Effector CD4-positive, alpha-beta T cell (primary cell): ENCODE measurements around the gene TMC4.
"Not testable (repeated sequence)": the region's sequence is repeated elsewhere in the genome, so short reads cannot be mapped to it uniquely, and the experiment has no call there.

Source experiments
- DNase-seq: peaks from one replicate; pipeline ENCODE4 v3.0.0-alpha.2; 2020
- total RNA-seq: gene quantifications from one replicate; lab custom pipeline; 2026; lab: John Stamatoyannopoulos, UW

TMC4 gene
- 2.6 reads per million, percentile 8 among the genes with 10 or more reads in this experiment for total RNA-seq

DNA sequence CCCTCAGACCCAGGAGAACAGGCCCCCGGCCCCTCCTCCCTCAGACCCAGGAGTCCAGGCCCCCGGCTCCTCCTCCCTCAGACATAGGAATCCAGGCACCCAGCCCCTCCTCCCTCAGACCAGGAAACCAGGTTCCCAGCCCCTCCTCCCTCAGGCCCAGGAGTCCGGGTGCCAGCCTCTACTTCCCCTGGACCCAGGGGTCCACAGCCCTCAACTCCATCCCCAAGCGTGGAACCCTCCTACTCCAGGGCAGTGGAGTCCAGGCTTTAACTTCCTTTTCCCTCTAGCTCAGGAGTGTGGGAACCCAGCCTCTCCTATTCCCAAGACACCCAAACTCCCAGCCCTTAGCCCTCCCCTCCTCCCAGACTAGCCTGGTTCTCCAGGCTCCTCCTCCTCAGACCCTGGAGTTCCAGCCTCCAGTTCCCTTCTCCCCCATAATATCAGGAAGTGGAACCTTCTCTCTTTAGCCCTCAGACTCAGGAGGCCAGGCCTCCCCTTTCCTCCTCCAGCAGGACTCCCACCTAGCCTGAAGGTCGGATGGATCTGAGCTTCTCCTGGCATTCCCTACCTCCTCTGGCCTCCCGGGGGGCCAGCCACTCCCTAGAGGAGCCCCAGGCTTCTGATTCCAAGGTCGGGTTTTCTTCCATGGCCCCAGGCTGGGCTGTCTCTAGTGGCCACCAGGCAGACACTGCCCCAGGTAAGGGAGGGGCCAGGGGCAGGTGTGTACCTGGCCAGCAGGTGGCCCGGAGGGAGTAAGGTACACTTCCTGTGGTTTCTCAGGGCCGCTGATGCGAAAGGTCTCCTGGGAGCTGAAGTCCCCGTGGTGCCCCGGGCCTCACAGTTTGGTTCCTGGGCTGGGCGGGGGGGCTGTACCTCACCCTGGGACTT is at the start of gene TMC4:
TSS of gene TMC4 (minus strand) at position 690 of the 888 bp plus-strand sequence. CDS start at position 647, 43 bp downstream.
- DNase-seq, result no peak

DNA sequence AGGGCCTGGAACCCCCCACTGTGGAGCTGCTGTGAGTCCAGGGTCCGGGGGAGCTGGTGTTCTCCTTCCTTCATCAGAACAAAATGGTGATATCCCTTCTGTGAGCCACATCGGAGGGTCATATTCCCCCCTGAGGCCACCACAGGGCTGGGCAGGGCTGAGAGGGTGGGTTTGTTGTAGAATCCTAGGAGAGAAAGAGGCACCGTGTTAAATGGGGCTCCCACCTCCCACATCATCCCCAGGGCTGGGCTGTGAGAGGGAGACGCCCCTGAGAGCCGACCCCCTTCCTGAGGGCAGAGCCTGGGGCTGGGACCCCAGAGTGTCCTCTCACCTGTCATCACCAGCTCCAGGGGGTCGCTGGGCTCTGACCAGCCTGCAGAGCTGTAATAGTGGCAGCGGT is 49.0 kb upstream of the TMC4 start:
- not testable (repeated sequence) for DNase-seq

DNA sequence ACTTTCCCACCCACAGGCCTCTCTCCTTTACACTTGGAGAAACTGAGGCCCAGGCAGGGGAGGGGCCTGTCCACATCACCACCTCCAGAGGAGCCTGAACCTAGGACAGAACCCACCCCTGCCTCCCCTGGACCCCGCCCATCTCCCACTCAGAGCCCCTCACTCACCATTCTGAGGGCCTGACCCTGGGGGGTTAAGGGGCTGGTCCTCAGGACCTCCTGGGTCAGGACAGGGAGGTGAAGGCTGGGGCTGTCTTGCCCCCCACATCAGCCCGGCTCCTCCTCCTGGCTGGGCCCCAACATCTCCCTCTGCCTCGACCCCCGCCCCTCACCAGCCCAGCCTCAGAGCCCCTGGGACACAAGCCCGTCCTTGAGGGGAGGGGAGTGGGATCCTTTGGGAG is 46.7 kb upstream of the TMC4 start:
- DNase-seq, result not testable (repeated sequence)

DNA sequence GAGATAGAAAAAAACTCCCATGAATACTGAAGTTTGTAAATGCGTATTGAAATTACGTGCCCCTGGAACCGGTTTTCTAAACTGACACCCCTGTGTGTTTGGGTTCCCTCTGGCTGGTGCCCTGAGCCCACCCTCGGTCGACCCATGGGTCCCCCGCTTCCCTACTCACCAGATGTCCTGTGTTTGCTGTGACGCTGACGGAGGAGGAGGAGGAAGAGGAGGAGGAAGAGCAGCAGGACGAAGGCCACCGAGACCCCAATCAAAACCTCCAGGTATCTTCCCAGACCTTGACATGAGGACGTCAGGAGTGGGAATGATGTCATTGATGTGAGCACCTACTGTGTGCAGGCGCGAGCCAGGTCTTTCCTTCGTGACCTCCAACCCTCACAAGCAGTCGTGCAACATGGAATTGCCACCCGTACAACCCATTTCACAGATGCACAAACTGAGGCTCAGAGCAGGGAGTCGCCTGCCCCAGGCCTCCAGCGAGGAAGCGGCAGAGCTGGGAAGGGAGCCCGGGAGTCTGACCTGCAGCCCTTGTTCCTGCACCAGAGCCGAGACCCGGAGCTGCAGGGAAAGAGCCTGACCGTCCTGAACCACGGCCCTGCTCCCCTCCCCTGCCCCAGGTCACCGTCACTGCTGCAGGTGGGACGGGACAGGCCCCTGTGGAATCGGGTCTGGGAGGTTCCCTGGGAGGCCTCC is 46.2 kb upstream of the TMC4 start:
- no peak for DNase-seq

GRCh38 chr19:54218259-54218658 is 45.3 kb upstream of the TMC4 start:
- no peak for DNase-seq

GRCh38 chr19:54217517-54218247 is 44.7 kb upstream of the TMC4 start:
- not testable (repeated sequence) for DNase-seq

GRCh38 chr19:54216869-54217268 is 43.9 kb upstream of the TMC4 start:
- no peak for DNase-seq

DNA sequence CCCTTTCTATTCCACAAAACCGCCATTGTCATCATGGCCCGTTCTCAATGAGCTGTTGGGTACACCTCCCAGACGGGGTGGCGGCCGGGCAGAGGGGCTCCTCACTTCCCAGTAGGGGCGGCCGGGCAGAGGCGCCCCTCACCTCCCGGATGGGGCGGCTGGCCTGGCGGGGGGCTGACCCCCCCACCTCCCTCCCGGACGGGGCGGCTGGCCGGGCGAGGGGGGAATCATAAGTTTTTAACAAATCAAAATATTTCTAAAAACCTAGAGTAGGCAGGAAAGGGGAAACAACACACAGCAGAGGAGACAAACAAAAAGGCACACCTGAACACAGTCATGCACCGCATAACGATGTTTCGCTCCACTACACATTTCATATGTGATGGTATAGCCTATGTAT is 41.8 kb upstream of the TMC4 start:
- DNase-seq, result not testable (repeated sequence)

DNA sequence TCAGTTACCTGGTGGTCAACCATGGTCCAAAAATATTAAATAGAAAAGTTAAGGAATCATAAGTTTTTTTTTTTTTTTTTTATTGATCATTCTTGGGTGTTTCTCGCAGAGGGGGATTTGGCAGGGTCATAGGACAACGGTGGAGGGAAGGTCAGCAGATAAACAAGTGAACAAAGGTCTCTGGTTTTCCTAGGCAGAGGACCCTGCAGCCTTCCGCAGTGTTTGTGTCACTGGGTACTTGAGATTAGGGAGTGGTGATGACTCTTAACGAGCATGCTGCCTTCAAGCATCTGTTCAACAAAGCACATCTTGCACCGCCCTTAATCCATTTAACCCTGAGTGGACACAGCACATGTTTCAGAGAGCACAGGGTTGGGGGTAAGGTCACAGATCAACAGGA is 41.3 kb upstream of the TMC4 start:
- not testable (repeated sequence) for DNase-seq

DNA sequence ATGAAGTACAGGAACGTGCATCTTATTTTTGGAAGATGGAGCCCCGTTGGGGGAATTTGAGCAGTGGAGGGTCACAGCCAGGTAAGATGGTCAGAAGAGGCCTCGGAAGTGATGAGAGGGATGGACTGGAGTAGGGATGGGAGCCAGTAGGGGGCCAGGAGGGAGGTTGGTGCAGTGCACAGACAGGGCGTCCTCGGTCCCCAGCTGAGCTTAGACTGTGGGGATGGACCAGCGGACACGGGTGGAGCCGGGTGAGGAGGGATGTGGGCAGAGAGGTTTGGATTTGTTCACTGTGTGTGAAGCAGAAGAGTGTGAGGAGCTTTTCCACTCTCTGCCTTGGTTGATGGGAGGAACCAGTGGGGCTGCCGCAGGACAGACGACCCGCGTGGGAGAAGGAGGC is 38.3 kb upstream of the TMC4 start:
- no peak for DNase-seq

DNA sequence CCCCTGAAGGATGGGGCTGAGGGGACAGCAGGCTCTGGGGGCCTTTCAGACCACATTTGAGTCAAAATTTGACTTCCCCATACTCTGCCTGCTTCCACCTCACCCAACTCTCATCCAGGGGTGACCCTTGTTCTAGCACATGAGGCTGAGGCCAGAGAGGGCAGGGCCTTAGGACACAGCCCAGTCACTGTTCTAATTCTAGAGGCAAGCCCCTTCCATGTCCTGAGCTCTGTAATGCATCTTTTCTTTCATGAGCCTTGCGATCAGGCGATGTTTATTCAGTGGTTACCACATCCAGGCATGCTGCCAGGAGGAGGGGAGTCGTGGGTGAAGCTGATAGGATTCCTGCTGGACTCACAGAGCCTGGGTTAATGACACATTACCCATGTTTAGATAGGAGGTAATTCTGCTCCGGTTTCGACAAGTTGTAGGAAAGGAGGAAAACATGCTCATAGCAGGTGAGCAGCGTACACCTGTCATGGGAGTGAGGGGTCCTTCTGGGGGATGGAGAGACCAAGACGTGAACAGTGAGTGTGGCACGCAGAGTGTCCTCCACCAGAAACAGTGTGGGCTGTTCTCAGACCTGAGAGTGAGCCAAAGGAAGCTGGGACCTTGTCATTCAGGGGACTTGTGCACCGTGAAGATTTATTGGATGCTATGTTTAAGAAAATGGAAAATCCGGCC is 37.0 kb upstream of the TMC4 start:
- no peak for DNase-seq

GRCh38 chr19:54209058-54209810 is 36.3 kb upstream of the TMC4 start:
- DNase-seq, result no peak

DNA sequence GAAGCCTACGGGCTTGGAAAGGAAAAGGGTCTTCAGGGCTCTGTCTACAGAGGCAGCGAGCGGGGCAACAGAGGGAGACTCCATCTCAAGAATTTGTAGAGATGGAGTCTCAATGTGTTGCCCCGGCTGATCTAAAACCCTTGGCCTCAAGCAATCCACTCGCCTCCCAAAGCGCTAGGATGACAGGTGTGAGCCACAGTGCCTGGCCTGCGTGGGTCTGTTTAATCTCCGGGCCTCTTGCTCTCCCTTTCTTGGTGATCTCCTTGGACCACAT is 35.8 kb upstream of the TMC4 start:
- DNase-seq, result no peak

GRCh38 chr19:54207983-54208783 is 35.2 kb upstream of the TMC4 start:
- no peak for DNase-seq

- DNase-seq, result no peak
Observed at GRCh38 chr19:54207676-54207982, 34.7 kb upstream of the TMC4 start.

DNA sequence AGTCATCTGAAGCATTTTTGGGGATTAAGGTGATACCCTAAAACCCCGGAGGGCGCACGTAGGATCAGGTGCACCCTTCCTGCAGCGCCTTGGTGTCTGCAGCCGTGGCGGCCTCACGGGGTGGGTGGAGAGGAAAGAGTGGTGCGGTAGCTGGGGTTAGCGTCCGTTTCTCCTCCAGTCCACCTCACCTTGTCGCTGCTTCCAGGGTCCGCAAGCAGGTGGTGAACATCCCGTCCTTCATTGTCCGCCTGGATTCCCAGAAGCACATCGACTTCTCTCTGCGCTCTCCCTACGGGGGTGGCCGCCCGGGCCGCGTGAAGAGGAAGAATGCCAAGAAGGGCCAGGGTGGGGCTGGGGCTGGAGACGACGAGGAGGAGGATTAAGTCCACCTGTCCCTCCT is 34.2 kb upstream of the TMC4 start:
- not testable (repeated sequence) for DNase-seq

GRCh38 chr19:54206831-54207177 is 33.8 kb upstream of the TMC4 start:
- DNase-seq, result no peak

- DNase-seq, result no peak
Observed at GRCh38 chr19:54206030-54206830, 33.3 kb upstream of the TMC4 start.

DNA sequence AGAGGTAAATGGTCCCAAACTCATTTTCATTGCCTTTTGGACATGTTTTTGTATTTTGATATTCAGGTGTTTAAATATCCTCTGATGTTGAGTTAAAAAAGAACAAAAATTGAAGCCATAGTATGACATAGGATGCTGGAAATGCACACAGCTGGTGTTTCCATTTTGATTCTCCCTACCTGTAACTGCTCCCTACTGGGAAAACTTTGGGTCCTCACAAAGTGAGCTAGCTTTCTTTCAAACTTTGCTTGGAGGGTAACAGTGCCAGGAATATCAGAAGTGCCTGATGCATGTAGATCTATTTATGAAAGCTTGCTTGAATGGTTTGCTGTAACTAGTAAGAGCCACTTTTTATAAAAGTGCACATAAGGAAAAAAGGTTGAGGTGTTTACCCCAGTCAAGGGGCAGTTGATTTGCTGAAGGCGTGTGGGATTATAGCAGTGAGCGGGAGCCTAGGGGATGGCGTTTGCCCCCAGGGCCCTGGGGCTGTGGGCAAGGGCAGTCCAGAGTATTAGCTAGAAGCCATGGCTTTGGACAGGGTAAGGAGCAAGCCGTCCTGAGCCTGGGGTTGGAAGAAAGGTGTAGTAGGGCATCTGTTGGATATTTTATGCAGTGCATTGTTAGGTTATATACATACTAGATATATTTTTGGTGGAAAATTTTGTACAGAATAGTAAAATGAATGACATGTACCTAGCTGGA is 32.0 kb upstream of the TMC4 start:
- no peak for DNase-seq

GRCh38 chr19:54203151-54203611 is 30.2 kb upstream of the TMC4 start:
- no peak for DNase-seq
